GM23338 (cell line): ENCODE measurements around the gene GSDME. TPM values are rescaled to one million over a fixed set of nuclear protein-coding genes. Genes with fewer than 3 reads are reported as not detected.

ENCODE experiments used
- ATAC-seq: fragments of 200-7000 bp; cut with Tn5 transposase; 3 replicates; pipeline ENCODE4 v1.9.1; 2020
- DNase-seq: peaks from one replicate; pipeline ENCODE4 v3.0.0-alpha.2; 2015; ENCODE audit warnings: low spot score
- H2AFZ ChIP-seq: fragments of 200-600 bp; sonication (generic); 2 replicates; pipeline ENCODE4 v1.8.0; 2016; ENCODE audit warnings: antibody characterized with exemption, mild to moderate bottlenecking, moderate library complexity
- H3F3A ChIP-seq: fragments of 200-600 bp; sonication (generic); replicated peaks from 2 replicates; pipeline ENCODE4 v1.8.0; 2017; ENCODE audit warnings: antibody characterized with exemption, mixed run types, low read depth
- H3K27ac ChIP-seq: fragments of 200-600 bp; sonication (generic); 2 replicates; pipeline ENCODE4 v1.6.1; 2016; ENCODE audit warnings: low read depth
- H3K27me3 ChIP-seq: fragments of 200-600 bp; sonication (generic); 2 replicates; pipeline ENCODE4 v1.8.0; 2016; ENCODE audit warnings: mild to moderate bottlenecking, mixed run types, moderate library complexity; ENCODE audit not compliant: insufficient read depth
- H3K36me3 ChIP-seq: fragments of 200-600 bp; sonication (generic); 2 replicates; pipeline ENCODE4 v1.8.0; 2016; ENCODE audit warnings: mild to moderate bottlenecking; ENCODE audit not compliant: insufficient read depth
- H3K4me1 ChIP-seq: fragments of 200-600 bp; sonication (generic); 2 replicates; pipeline ENCODE4 v1.8.0; 2016; ENCODE audit warnings: mild to moderate bottlenecking, moderate library complexity; ENCODE audit not compliant: insufficient read depth
- H3K4me2 ChIP-seq: fragments of 200-600 bp; sonication (generic); 2 replicates; pipeline ENCODE4 v1.7.1; 2017; ENCODE audit warnings: mixed run types
- H3K4me3 ChIP-seq: fragments of 200-600 bp; sonication (generic); 2 replicates; pipeline ENCODE4 v1.6.1; 2016; ENCODE audit warnings: mixed run types
- H3K79me2 ChIP-seq: fragments of 200-600 bp; sonication (generic); replicated peaks from 2 replicates; pipeline ENCODE4 v1.8.0; 2017; ENCODE audit warnings: mild to moderate bottlenecking; ENCODE audit not compliant: insufficient read depth
- H3K9me2 ChIP-seq: fragments of 200-600 bp; sonication (generic); 2 replicates; pipeline ENCODE4 v1.8.0; 2017; ENCODE audit not compliant: insufficient read depth
- H4K20me1 ChIP-seq: fragments of 200-600 bp; sonication (generic); replicated peaks from 2 replicates; pipeline ENCODE4 v1.8.0; 2017; ENCODE audit warnings: mild to moderate bottlenecking; ENCODE audit not compliant: insufficient read depth
- H3K27ac Mint-ChIP-seq: 2 replicates; pipeline ENCODE4 v1.8.0; 2020; ENCODE audit warnings: inconsistent platforms, mild to moderate bottlenecking, moderate library complexity, mixed read lengths
- H3K27me3 Mint-ChIP-seq: 3 replicates; pipeline ENCODE4 v1.8.0; 2022; ENCODE audit warnings: low read depth, mild to moderate bottlenecking, moderate library complexity, mixed read lengths, inconsistent platforms; ENCODE audit not compliant: insufficient read depth, poor library complexity
- H3K36me3 Mint-ChIP-seq: 3 replicates; pipeline ENCODE4 v1.8.0; 2021; ENCODE audit warnings: low read depth, mild to moderate bottlenecking, inconsistent platforms, moderate library complexity, mixed read lengths
- H3K4me1 Mint-ChIP-seq: 3 replicates; pipeline ENCODE4 v1.8.0; 2020; ENCODE audit warnings: mild to moderate bottlenecking, inconsistent platforms, mixed read lengths
- H3K4me3 Mint-ChIP-seq: 3 replicates; pipeline ENCODE4 v1.8.0; 2021; ENCODE audit warnings: moderate library complexity, mild to moderate bottlenecking, inconsistent platforms, mixed read lengths
- H3K9me3 Mint-ChIP-seq: 3 replicates; pipeline ENCODE4 v1.8.0; 2020; ENCODE audit warnings: moderate library complexity, mild to moderate bottlenecking, inconsistent platforms, mixed read lengths
- JUNB ChIP-seq: IDR thresholded peaks from one replicate; pipeline ENCODE4 v1.6.1; 2016; ENCODE audit warnings: antibody characterized with exemption; ENCODE audit not compliant: unreplicated experiment
- ZNF114 ChIP-seq: fragments of 250-450 bp; sonication (Bioruptor Pico); IDR thresholded peaks from 2 replicates; pipeline ENCODE4 v1.5.0; 2020; ENCODE audit warnings: mild to moderate bottlenecking, moderate library complexity
- ZNF462 ChIP-seq: fragments of 250-450 bp; sonication (Bioruptor Pico); IDR thresholded peaks from 2 replicates; pipeline ENCODE4 v1.5.0; 2020; ENCODE audit warnings: mild to moderate bottlenecking, moderate library complexity
- polyA plus RNA-seq: library from polyadenylated mRNA; unstranded; fragments of >200 nt; fragmentation: Nextera tagmentation; extraction: Ambion mirVana; gene quantifications from 2 replicates; pipeline ENCODE4 v1.2.1, GENCODE V29; 2016
- total RNA-seq: library from RNA; depleted of rRNA; stranded (reverse); fragments of >200 nt; shearing (Covaris generic); gene quantifications from 2 replicates; pipeline ENCODE4 v1.2.3, GENCODE V29; 2014

Gene GSDME
- total and polyA plus RNA-seq, 2 experiments from 2014 or later, result 8.3 to 8.5 TPM

DNA sequence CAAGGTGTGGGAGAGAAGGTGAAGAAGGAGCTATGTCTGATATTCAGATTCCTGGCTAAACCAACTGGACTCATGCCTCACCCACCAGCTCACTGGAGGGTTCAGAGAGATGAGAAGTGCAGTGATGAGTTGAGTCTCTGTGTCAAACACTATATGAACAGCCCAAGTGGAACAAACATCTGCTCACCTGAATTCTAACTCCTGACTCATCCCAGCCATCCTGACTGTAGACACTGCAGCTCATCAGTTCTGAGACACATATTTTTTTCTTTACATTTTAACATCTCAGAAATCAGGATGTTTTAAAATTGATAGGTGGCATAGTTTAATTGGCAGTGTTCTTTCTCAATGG is 27.3 kb downstream of the GSDME start:
- H4K20me1 ChIP-seq, result no peaks in the 10 kb centered on the region
- H3K4me3 ChIP-seq, result no peak overlapping the region
- Mint-ChIP-seq H3K4me1 (peaks cover 20% of the 10 kb centered on the region), H3K9me3 (peaks cover 16% of the 10 kb centered on the region), H3K27me3 (peaks cover 19% of the 10 kb centered on the region), H3K27ac (no peak overlapping the region), H3K4me3 (no peak overlapping the region), H3K36me3 (peaks cover 20% of the 10 kb centered on the region)
- H3K27ac ChIP-seq, result no peak overlapping the region
- H2AFZ ChIP-seq, result no peak overlapping the region
- no peak overlapping the region for H3K4me2 ChIP-seq
- no peaks in the 10 kb centered on the region for H3K79me2 ChIP-seq
- DNase-seq, result no peak
- H3K36me3 ChIP-seq, result no peaks in the 10 kb centered on the region
- peaks cover 15% of the 10 kb centered on the region for H3F3A ChIP-seq
- H3K9me2 ChIP-seq, result peaks cover 6% of the 10 kb centered on the region; the same call in 1 of the 2 replicates
- peaks cover 15% of the 10 kb centered on the region for H3K4me1 ChIP-seq
- H3K27me3 ChIP-seq, result no peaks in the 10 kb centered on the region
- no peak for ATAC-seq
- TF ChIP-seq JUNB (no peak), ZNF114 (CRISPR knock-in tag) (no peak), ZNF462 (CRISPR knock-in tag) (no peak)

DNA sequence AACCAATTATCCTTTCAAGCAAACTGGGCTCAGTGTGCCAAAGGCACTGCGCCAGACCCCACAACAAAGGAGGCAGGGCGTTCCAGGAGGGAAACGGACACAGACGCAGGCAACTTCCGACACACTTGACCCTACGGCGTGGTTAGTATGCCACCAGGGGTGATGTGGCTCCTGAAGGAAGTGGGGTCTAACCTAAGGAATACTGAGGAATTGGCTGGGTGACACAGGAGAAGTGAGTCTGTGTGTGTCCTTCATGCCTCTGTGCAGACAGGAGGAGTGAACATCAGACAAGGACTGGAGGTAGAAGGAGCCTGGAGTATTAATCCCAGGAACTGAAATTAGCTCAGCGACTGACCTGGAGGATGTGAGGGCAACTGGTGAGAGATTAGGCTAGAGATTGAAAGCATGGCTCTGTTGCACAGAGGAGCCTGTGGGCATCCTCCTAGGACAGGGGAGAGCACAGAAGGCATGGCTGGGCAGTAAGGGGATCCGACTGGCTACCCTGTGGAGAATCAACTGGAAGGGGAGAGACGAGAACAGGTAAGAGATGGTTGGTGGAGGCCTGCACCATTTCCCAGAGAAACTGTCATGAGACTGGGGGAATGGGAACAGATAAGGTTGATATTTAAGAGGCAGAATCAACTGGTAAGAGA is 27.8 kb downstream of the GSDME start:
- no peaks in the 10 kb centered on the region for H4K20me1 ChIP-seq
- no peak for TF ChIP-seq ZNF114 (CRISPR knock-in tag)
- H2AFZ ChIP-seq, result no peak overlapping the region
- DNase-seq (no peak), ATAC-seq (no peak)
- Mint-ChIP-seq H3K36me3 (peaks cover 23% of the 10 kb centered on the region), H3K9me3 (peaks cover 19% of the 10 kb centered on the region), H3K4me1 (peaks cover 25% of the 10 kb centered on the region), H3K4me3 (no peak overlapping the region), H3K27me3 (peaks cover 19% of the 10 kb centered on the region), H3K27ac (no peak overlapping the region)
- no peaks in the 10 kb centered on the region for H3K79me2 ChIP-seq
- H3K4me1 ChIP-seq, result peaks cover 20% of the 10 kb centered on the region
- no peak overlapping the region for H3K27ac ChIP-seq
- H3K27me3 ChIP-seq, result no peaks in the 10 kb centered on the region
- no peak overlapping the region for H3K4me2 ChIP-seq
- H3F3A ChIP-seq, result peaks cover 20% of the 10 kb centered on the region
- H3K9me2 ChIP-seq, result peaks cover 6% of the 10 kb centered on the region; the same call in 1 of the 2 replicates
- H3K36me3 ChIP-seq, result no peaks in the 10 kb centered on the region
- H3K4me3 ChIP-seq, result no peak overlapping the region
